ENCODE data around the gene TMEM184B.

Gene TMEM184B

GRCh38 chr22:38260761-38261681, 11.8 kb downstream of the TMEM184B start:
- Histone ChIP-seq H3K4me2 (ENCODE audit: low read length) (no peak overlapping the region), H3K56ac (ENCODE audit: low read length) (peak overlapping the region; percentile 46), H4K8ac (ENCODE audit: low read depth, low read length) (no peak overlapping the region), H2BK5ac (ENCODE audit: low read length) (no peak overlapping the region), H2AK5ac (ENCODE audit: low read length) (no peak overlapping the region), H3K9ac (ENCODE audit: low read length) (no peak overlapping the region), H3K36me3 (ENCODE audit: control insufficient read depth, insufficient read depth, low read length) (no peaks in the 10 kb centered on the region), H3K79me2 (ENCODE audit: control insufficient read depth, insufficient read depth, low read length) (peaks cover 27% of the 10 kb centered on the region), H2BK15ac (replicated peaks; ENCODE audit: low read depth) (no peak overlapping the region), H4K5ac (ENCODE audit: low read length) (no peak overlapping the region), H3K4me1 (ENCODE audit: control insufficient read depth, low read depth, low read length) (peaks cover 1% of the 10 kb centered on the region), H3K4me3 (ENCODE audit: low read length) (no peak overlapping the region), H2BK120ac (ENCODE audit: low read depth, low read length) (no peak overlapping the region), H3K79me1 (ENCODE audit: low read length) (peaks cover 19% of the 10 kb centered on the region), H3K27me3 (ENCODE audit: insufficient read depth, low read length, poor library complexity) (no peaks in the 10 kb centered on the region), H3K4ac (ENCODE audit: low read depth, low read length) (no peak overlapping the region), H3K27ac (ENCODE audit: low read depth, low read length) (no peak overlapping the region), H3K18ac (ENCODE audit: low read length) (no peak overlapping the region), H3K23ac (ENCODE audit: low read length) (no peak overlapping the region)
- DNase-seq: no peak
- WGBS (ENCODE audit: extremely low coverage, insufficient coverage, low lambda C conversion rate): no CpG with 5 or more reads among the region's 15 CpGs

- Histone ChIP-seq H4K5ac (ENCODE audit: low read length) (no peak overlapping the region), H4K8ac (ENCODE audit: low read depth, low read length) (no peak overlapping the region), H3K79me1 (ENCODE audit: low read length) (peaks cover 15% of the 10 kb centered on the region), H2BK120ac (ENCODE audit: low read depth, low read length) (no peak overlapping the region), H2BK15ac (replicated peaks; ENCODE audit: low read depth) (no peak overlapping the region), H3K4me1 (ENCODE audit: control insufficient read depth, low read depth, low read length) (peaks cover 1% of the 10 kb centered on the region), H3K4me3 (ENCODE audit: low read length) (no peak overlapping the region), H3K27me3 (ENCODE audit: insufficient read depth, low read length, poor library complexity) (no peaks in the 10 kb centered on the region), H3K36me3 (ENCODE audit: control insufficient read depth, insufficient read depth, low read length) (no peaks in the 10 kb centered on the region), H3K18ac (ENCODE audit: low read length) (no peak overlapping the region), H3K27ac (ENCODE audit: low read depth, low read length) (no peak overlapping the region), H2AK5ac (ENCODE audit: low read length) (no peak overlapping the region), H3K9ac (ENCODE audit: low read length) (no peak overlapping the region), H3K4ac (ENCODE audit: low read depth, low read length) (no peak overlapping the region), H3K4me2 (ENCODE audit: low read length) (no peak overlapping the region), H3K79me2 (ENCODE audit: control insufficient read depth, insufficient read depth, low read length) (peaks cover 20% of the 10 kb centered on the region), H3K23ac (ENCODE audit: low read length) (no peak overlapping the region), H3K56ac (ENCODE audit: low read length) (no peak overlapping the region), H2BK5ac (ENCODE audit: low read length) (no peak overlapping the region)
- no CpG with 5 or more reads among the region's 8 CpGs for WGBS (ENCODE audit: extremely low coverage, insufficient coverage, low lambda C conversion rate)
- no peak for DNase-seq
Measured at GRCh38 chr22:38259370-38259769, 13.4 kb downstream of the TMEM184B start.

GRCh38 chr22:38258895-38259294, 13.9 kb downstream of the TMEM184B start:
- Histone ChIP-seq H2AK5ac (ENCODE audit: low read length) (no peak overlapping the region), H4K8ac (ENCODE audit: low read depth, low read length) (no peak overlapping the region), H3K9ac (ENCODE audit: low read length) (no peak overlapping the region), H3K79me2 (ENCODE audit: control insufficient read depth, insufficient read depth, low read length) (peaks cover 19% of the 10 kb centered on the region), H3K56ac (ENCODE audit: low read length) (no peak overlapping the region), H3K27me3 (ENCODE audit: insufficient read depth, low read length, poor library complexity) (no peaks in the 10 kb centered on the region), H3K4me1 (ENCODE audit: control insufficient read depth, low read depth, low read length) (peaks cover 1% of the 10 kb centered on the region), H3K27ac (ENCODE audit: low read depth, low read length) (no peak overlapping the region), H2BK15ac (replicated peaks; ENCODE audit: low read depth) (no peak overlapping the region), H3K4me3 (ENCODE audit: low read length) (no peak overlapping the region), H3K23ac (ENCODE audit: low read length) (no peak overlapping the region), H2BK5ac (ENCODE audit: low read length) (no peak overlapping the region), H2BK120ac (ENCODE audit: low read depth, low read length) (no peak overlapping the region), H3K79me1 (ENCODE audit: low read length) (peaks cover 13% of the 10 kb centered on the region), H3K36me3 (ENCODE audit: control insufficient read depth, insufficient read depth, low read length) (no peaks in the 10 kb centered on the region), H4K5ac (ENCODE audit: low read length) (no peak overlapping the region), H3K4ac (ENCODE audit: low read depth, low read length) (no peak overlapping the region), H3K4me2 (ENCODE audit: low read length) (no peak overlapping the region), H3K18ac (ENCODE audit: low read length) (no peak overlapping the region)
- DNase-seq: no peak
- WGBS (ENCODE audit: extremely low coverage, insufficient coverage, low lambda C conversion rate): no CpG with 5 or more reads among the region's 8 CpGs

GRCh38 chr22:38257650-38258250, 15.1 kb downstream of the TMEM184B start:
- Histone ChIP-seq H3K56ac (ENCODE audit: low read length) (no peak overlapping the region), H3K23ac (ENCODE audit: low read length) (no peak overlapping the region), H3K4me2 (ENCODE audit: low read length) (no peak overlapping the region), H2BK120ac (ENCODE audit: low read depth, low read length) (no peak overlapping the region), H3K27ac (ENCODE audit: low read depth, low read length) (no peak overlapping the region), H3K4me1 (ENCODE audit: control insufficient read depth, low read depth, low read length) (peaks cover 1% of the 10 kb centered on the region), H3K4ac (ENCODE audit: low read depth, low read length) (no peak overlapping the region), H3K36me3 (ENCODE audit: control insufficient read depth, insufficient read depth, low read length) (no peaks in the 10 kb centered on the region), H4K5ac (ENCODE audit: low read length) (no peak overlapping the region), H3K79me2 (ENCODE audit: control insufficient read depth, insufficient read depth, low read length) (peaks cover 18% of the 10 kb centered on the region), H3K9ac (ENCODE audit: low read length) (no peak overlapping the region), H3K27me3 (ENCODE audit: insufficient read depth, low read length, poor library complexity) (no peaks in the 10 kb centered on the region), H3K18ac (ENCODE audit: low read length) (no peak overlapping the region), H2AK5ac (ENCODE audit: low read length) (no peak overlapping the region), H3K79me1 (ENCODE audit: low read length) (peaks cover 13% of the 10 kb centered on the region), H2BK5ac (ENCODE audit: low read length) (no peak overlapping the region), H4K8ac (ENCODE audit: low read depth, low read length) (no peak overlapping the region), H2BK15ac (replicated peaks; ENCODE audit: low read depth) (no peak overlapping the region), H3K4me3 (ENCODE audit: low read length) (no peak overlapping the region)
- no peak for DNase-seq
- whole genome bisulfite sequencing (ENCODE audit: extremely low coverage, insufficient coverage, low lambda C conversion rate): no CpG with 5 or more reads among the region's 4 CpGs

GRCh38 chr22:38257181-38257580, 15.6 kb downstream of the TMEM184B start:
- Histone ChIP-seq H3K4me3 (ENCODE audit: low read length) (no peak overlapping the region), H3K9ac (ENCODE audit: low read length) (no peak overlapping the region), H3K4ac (ENCODE audit: low read depth, low read length) (no peak overlapping the region), H3K4me1 (ENCODE audit: control insufficient read depth, low read depth, low read length) (peaks cover under 1% of the 10 kb centered on the region), H4K5ac (ENCODE audit: low read length) (no peak overlapping the region), H3K4me2 (ENCODE audit: low read length) (no peak overlapping the region), H2BK5ac (ENCODE audit: low read length) (no peak overlapping the region), H3K36me3 (ENCODE audit: control insufficient read depth, insufficient read depth, low read length) (no peaks in the 10 kb centered on the region), H2AK5ac (ENCODE audit: low read length) (no peak overlapping the region), H2BK120ac (ENCODE audit: low read depth, low read length) (no peak overlapping the region), H3K79me1 (ENCODE audit: low read length) (peaks cover 14% of the 10 kb centered on the region), H3K79me2 (ENCODE audit: control insufficient read depth, insufficient read depth, low read length) (peaks cover 18% of the 10 kb centered on the region), H3K18ac (ENCODE audit: low read length) (no peak overlapping the region), H2BK15ac (replicated peaks; ENCODE audit: low read depth) (no peak overlapping the region), H3K27me3 (ENCODE audit: insufficient read depth, low read length, poor library complexity) (no peaks in the 10 kb centered on the region), H3K23ac (ENCODE audit: low read length) (no peak overlapping the region), H4K8ac (ENCODE audit: low read depth, low read length) (no peak overlapping the region), H3K27ac (ENCODE audit: low read depth, low read length) (no peak overlapping the region), H3K56ac (ENCODE audit: low read length) (no peak overlapping the region)
- no CpG with 5 or more reads among the region's 14 CpGs for WGBS (ENCODE audit: extremely low coverage, insufficient coverage, low lambda C conversion rate)
- no peak for DNase-seq
